GM12878 (cell line): ENCODE results near the gene ESRP2.

ENCODE experiments used
- CBX5 ChIP-seq: sonication (generic); IDR thresholded peaks from 2 replicates; pipeline ENCODE4 v1.6.1; 2016; ENCODE audit warnings: low read depth, moderate library complexity, mild to moderate bottlenecking, inconsistent platforms
- ETV6 ChIP-seq, 2 experiments: fragments of 450-650 bp in 1 of 2; IDR thresholded peaks in 1 of 2; conservative IDR thresholded peaks in 1 of 2; 2 replicates each; pipeline ENCODE4 v1.6.1; 2014; ENCODE audit warnings: antibody characterized with exemption in 1 of 2, borderline replicate concordance in 1 of 2, low read depth in 1 of 2, mild to moderate bottlenecking in 1 of 2, moderate library complexity in 1 of 2
- LARP7 ChIP-seq: fragments of 450-650 bp; IDR thresholded peaks from 2 replicates; pipeline ENCODE4 v1.6.1; 2017; ENCODE audit warnings: mild to moderate bottlenecking
- POLR2A ChIP-seq: IDR thresholded peaks from 2 replicates; pipeline ENCODE4 v1.6.1; 2011; ENCODE audit warnings: low read depth, mild to moderate bottlenecking, low read length
- POLR2AphosphoS5 ChIP-seq: IDR thresholded peaks from 2 replicates; pipeline ENCODE4 v1.6.1; 2011; ENCODE audit warnings: mild to moderate bottlenecking, low read length, inconsistent platforms
- RAD51 ChIP-seq: fragments of 450-650 bp; IDR thresholded peaks from 2 replicates; pipeline ENCODE4 v1.6.1; 2016; ENCODE audit warnings: moderate library complexity, mild to moderate bottlenecking, inconsistent platforms
- RFX5 ChIP-seq: IDR thresholded peaks from 2 replicates; pipeline ENCODE4 v1.6.1; 2011; ENCODE audit warnings: low read depth, low read length, improper control_type of control experiment
- TAF1 ChIP-seq: IDR thresholded peaks from 2 replicates; pipeline ENCODE4 v1.6.1; 2011; ENCODE audit warnings: mild to moderate bottlenecking, low read depth, low read length, borderline replicate concordance
- WRNIP1 ChIP-seq: IDR thresholded peaks from 2 replicates; pipeline ENCODE4 v1.6.1; 2011; ENCODE audit warnings: low read depth, low read length, improper control_type of control experiment, borderline replicate concordance
- TF ChIP-seq, protein P1 (sequence below): fragments of 450-650 bp; formaldehyde crosslinking; IDR thresholded peaks from 2 replicates; pipeline ENCODE4 v1.5.0; 2022; ENCODE audit warnings: mild to moderate bottlenecking, missing genetic modification characterization
- TF ChIP-seq, protein P2 (sequence below), 3 experiments: IDR thresholded peaks in 2 of 3; conservative IDR thresholded peaks in 1 of 3; 2 replicates each; pipeline ENCODE4 v1.5.1; 2011; ENCODE audit warnings: low read depth in 3 of 3, low read length in 3 of 3, mild to moderate bottlenecking in 3 of 3, control low read depth in 2 of 3, moderate library complexity in 2 of 3, inconsistent platforms in 1 of 3, mixed read lengths in 1 of 3; ENCODE audit not compliant: control insufficient read depth in 2 of 3, insufficient read depth in 1 of 3; ENCODE audit errors: extremely low read depth in 1 of 3
- TF ChIP-seq, protein P3 (sequence below): fragments of 450-650 bp; IDR thresholded peaks from 2 replicates; pipeline ENCODE4 v1.6.1; 2018; ENCODE audit warnings: borderline replicate concordance, mild to moderate bottlenecking; ENCODE audit not compliant: partially characterized antibody

DNA sequence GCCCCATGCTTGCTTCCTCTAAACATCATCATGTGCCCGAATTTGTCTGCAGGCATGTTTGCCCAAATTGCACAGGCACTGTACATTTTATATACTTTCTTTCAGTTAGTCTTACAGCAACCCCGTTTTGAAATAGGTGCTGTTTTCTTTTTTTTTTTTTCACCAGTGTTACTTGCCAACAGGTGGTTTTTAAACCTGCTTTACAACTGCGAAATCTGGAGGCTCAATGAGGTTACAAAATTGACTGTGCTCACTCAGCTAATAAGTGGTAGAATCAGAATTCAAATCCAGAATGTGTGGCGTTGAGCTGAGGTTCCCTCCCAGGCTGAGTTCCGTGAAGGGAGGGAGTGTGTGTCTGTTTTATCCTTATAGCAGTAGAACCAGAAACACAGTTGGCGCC lies 15.0 kb upstream of the ESRP2 start:
- TF ChIP-seq, protein P1, sequence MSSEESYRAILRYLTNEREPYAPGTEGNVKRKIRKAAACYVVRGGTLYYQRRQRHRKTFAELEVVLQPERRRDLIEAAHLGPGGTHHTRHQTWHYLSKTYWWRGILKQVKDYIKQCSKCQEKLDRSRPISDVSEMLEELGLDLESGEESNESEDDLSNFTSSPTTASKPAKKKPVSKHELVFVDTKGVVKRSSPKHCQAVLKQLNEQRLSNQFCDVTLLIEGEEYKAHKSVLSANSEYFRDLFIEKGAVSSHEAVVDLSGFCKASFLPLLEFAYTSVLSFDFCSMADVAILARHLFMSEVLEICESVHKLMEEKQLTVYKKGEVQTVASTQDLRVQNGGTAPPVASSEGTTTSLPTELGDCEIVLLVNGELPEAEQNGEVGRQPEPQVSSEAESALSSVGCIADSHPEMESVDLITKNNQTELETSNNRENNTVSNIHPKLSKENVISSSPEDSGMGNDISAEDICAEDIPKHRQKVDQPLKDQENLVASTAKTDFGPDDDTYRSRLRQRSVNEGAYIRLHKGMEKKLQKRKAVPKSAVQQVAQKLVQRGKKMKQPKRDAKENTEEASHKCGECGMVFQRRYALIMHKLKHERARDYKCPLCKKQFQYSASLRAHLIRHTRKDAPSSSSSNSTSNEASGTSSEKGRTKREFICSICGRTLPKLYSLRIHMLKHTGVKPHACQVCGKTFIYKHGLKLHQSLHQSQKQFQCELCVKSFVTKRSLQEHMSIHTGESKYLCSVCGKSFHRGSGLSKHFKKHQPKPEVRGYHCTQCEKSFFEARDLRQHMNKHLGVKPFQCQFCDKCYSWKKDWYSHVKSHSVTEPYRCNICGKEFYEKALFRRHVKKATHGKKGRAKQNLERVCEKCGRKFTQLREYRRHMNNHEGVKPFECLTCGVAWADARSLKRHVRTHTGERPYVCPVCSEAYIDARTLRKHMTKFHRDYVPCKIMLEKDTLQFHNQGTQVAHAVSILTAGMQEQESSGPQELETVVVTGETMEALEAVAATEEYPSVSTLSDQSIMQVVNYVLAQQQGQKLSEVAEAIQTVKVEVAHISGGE (CRISPR knock-in tag) = no peak
- TF ChIP-seq LARP7 (no peak), WRNIP1 (no peak), POLR2A (no peak), RFX5 (no peak), TAF1 (no peak), ETV6 (conservative IDR thresholded peaks at IDR 0.05 in 1 of 2, IDR thresholded peaks at IDR 0.05 in 1 of 2; ENCODE audit: borderline replicate concordance in 1 of 2, low read depth in 1 of 2) (no peak), RAD51 (no peak), POLR2AphosphoS5 (no peak), CBX5 (no peak)
- TF ChIP-seq, protein P2, sequence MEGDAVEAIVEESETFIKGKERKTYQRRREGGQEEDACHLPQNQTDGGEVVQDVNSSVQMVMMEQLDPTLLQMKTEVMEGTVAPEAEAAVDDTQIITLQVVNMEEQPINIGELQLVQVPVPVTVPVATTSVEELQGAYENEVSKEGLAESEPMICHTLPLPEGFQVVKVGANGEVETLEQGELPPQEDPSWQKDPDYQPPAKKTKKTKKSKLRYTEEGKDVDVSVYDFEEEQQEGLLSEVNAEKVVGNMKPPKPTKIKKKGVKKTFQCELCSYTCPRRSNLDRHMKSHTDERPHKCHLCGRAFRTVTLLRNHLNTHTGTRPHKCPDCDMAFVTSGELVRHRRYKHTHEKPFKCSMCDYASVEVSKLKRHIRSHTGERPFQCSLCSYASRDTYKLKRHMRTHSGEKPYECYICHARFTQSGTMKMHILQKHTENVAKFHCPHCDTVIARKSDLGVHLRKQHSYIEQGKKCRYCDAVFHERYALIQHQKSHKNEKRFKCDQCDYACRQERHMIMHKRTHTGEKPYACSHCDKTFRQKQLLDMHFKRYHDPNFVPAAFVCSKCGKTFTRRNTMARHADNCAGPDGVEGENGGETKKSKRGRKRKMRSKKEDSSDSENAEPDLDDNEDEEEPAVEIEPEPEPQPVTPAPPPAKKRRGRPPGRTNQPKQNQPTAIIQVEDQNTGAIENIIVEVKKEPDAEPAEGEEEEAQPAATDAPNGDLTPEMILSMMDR (IDR thresholded peaks at IDR 0.05 in 2 of 3, conservative IDR thresholded peaks at IDR 0.05 in 1 of 3; ENCODE audit: control insufficient read depth in 2 of 3, extremely low read depth in 1 of 3, insufficient read depth in 1 of 3, low read depth in 3 of 3, low read length in 3 of 3) = no peak
- TF ChIP-seq, protein P3, sequence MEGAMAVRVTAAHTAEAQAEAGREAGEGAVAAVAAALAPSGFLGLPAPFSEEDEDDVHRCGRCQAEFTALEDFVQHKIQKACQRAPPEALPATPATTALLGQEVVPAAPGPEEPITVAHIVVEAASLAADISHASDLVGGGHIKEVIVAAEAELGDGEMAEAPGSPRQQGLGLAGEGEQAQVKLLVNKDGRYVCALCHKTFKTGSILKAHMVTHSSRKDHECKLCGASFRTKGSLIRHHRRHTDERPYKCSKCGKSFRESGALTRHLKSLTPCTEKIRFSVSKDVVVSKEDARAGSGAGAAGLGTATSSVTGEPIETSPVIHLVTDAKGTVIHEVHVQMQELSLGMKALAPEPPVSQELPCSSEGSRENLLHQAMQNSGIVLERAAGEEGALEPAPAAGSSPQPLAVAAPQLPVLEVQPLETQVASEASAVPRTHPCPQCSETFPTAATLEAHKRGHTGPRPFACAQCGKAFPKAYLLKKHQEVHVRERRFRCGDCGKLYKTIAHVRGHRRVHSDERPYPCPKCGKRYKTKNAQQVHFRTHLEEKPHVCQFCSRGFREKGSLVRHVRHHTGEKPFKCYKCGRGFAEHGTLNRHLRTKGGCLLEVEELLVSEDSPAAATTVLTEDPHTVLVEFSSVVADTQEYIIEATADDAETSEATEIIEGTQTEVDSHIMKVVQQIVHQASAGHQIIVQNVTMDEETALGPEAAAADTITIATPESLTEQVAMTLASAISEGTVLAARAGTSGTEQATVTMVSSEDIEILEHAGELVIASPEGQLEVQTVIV = no peak
